Middle frontal gyrus (tissue), 1 donor: ENCODE measurements around the gene EIF2D.

Experiments
- DNase-seq: peaks from one replicate; pipeline ENCODE4 v3.0.0-alpha.2; 2015; ENCODE audit warnings: low spot score; ENCODE audit errors: extremely low spot score

Gene EIF2D

DNA sequence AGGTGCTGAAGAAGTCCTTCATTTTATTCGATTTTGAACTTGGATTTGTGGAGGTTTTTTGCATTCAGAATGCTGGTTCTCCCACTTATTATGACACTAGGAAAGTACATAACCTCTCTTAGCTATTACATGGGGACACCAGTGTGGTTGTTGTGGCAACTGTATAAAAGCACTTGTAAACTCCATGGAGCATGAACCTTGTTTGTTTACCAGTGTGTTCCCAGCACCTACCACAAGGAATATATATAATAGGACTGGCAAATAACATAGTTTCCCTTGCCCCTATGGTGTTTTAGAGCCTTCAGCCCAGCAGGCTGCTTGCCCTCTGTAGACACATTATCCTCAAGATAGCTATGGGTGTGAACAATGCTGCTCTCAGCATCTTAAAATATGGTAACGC, 61.8 kb downstream of the EIF2D start:
- DNase-seq: no peak

DNA sequence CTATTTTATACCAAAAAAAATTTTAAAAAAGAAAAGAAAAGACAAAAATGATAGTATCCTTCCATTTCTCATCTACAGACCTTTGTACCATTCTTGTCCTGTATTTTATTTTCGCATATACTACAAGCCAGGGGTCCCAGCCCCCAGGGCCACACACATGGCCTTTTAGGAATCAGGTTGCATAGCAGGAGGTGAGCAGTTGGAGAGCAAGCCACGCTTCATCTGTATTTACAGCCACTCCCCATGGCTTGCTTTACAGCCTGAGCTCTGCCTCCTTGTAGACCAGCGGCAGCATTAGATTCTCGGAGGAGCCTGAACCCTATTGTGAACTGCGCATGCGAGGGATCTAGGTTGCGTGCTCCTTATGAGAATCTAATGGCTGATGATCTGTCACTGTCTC, 65.2 kb downstream of the EIF2D start:
- DNase-seq: no peak

DNA sequence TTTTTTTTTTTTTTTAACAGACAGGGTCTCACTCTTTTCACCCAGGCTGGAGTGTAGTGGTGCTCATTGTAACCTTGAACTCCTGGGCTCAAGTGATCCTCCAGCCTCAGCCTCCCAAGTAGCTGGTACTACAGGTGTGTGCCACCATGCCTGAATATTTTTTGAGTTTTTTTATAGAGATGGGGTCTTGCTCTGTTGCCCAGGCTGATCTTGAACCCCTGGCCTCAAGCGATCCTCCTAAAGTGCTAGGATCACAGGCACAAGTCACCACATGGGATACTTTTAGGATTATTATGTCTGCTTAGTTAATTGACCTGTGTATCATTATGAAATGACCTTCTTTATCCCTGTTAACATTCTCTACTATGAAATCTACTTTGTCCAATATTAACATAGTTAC, 66.9 kb downstream of the EIF2D start:
- DNase-seq: no peak

DNA sequence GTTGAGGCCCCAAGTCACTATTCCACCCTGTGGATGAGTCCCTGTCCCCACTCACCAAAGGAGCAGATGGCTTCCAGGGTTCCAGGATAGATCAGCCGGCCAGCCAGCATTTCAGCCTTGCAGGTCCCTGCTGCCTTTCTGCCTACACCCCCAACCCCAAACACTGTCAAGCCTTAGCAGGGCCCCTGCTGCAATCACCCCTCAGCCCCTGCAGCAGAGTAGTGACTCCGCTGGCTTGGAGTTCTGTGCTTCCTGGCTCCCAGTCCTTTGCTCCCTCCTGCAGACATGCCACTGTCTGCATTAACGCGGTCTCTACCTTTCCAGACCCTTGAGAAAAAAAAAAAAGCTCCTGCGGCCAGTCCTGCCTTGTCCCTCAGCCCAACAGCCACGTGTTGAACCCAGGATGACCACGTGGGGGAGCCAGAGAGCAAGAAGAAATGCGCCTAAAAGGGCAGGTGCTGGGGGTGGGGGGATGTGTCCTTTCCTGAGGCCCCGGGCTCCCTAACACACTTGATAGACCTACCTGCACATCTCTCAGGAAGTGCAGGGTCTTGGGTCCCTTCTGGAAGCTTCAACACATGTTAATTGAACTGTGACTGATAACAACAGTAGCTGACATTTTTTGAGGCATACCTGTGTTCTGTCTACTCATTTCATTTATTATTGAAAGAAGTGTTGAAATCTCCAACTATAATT, 67.6 kb downstream of the EIF2D start:
- DNase-seq: no peak
